ENCODE measurements around the gene RND3.

RND3 gene

DNA sequence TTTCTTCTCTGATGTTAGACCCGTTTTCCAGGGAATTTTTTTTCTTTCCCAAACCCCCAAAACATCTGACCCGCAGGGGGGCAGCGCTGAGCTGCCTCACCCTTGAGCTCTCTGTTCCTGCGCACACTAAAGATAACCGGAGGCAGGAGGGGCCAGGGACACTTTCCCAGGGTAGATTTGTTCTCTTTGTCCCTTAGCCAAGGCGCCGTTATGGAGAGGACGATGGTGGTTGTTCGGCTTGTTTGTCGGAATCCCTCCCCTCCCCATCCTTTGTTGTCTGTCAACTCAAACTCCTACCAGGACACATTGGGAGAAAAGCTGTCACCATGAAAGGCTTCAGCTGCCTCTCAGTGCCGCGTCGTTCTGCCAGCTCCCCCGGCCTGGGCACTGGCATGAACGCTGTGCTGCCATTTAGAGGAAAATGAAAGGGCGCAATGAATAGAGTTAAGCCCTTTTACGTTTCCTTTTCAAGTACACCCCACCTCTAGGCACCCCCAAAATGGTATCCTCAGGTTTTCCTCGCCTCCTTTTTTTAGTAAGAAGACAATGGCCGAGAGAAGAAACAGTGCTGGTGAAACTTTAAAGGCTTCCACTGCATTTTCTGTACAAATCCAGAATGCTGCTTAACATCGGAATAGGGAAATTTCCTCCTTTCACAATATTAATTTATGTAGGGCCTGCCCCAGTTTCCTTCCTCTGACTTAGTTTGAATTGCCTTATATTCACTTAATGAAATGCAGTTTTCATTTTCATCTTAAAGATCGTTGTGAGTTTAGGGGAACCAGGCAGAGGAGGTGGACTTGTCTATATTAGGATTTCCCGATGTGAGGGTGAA, 62.1 kb downstream of the RND3 start:
- WGBS, 2 experiments (ENCODE audit: insufficient coverage in 2 of 2) = 81 to 82% methylated on average over 18 to 21 of the region's 22 CpGs
- Histone ChIP-seq H3K4me1 (ENCODE audit: control insufficient read depth, insufficient read depth, low read length, poor library complexity, severe bottlenecking) (no peaks in the 10 kb centered on the region), H3K36me3 (ENCODE audit: control insufficient read depth, insufficient read depth, low read length) (no peaks in the 10 kb centered on the region), H3K9me3 (ENCODE audit: control insufficient read depth, low read length) (no peaks in the 10 kb centered on the region), H3K4me3 (ENCODE audit: extremely low read depth, insufficient read depth, low read length, poor library complexity, severe bottlenecking) (no peak overlapping the region), H3K27ac (ENCODE audit: low read depth, low read length, severe bottlenecking) (no peak overlapping the region)

DNA sequence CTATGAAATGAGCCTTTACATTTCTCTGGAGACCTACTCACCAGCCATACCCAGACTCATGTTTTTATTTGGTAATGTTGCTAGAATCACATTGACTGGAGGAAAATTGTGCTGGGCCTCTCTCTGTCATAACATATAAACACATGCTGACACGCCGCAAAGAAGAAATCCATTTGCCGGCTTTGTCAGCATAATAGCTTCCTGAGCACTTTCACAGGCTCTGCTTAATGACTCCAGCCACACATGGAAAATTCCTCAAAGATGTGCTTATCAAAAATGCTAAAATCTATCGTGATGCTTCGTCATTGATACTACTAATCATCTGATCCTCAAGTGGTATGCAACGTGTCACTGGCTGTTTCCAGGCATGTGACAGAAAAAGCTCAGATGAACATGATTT, 63.1 kb downstream of the RND3 start:
- Histone ChIP-seq H3K4me1 (ENCODE audit: control insufficient read depth, insufficient read depth, low read length, poor library complexity, severe bottlenecking) (no peaks in the 10 kb centered on the region), H3K4me3 (ENCODE audit: extremely low read depth, insufficient read depth, low read length, poor library complexity, severe bottlenecking) (no peak overlapping the region), H3K27ac (ENCODE audit: low read depth, low read length, severe bottlenecking) (no peak overlapping the region), H3K36me3 (ENCODE audit: control insufficient read depth, insufficient read depth, low read length) (no peaks in the 10 kb centered on the region), H3K9me3 (ENCODE audit: control insufficient read depth, low read length) (no peaks in the 10 kb centered on the region)
- 89 to 92% methylated on average over 6 of the region's 6 CpGs for WGBS, 2 experiments (ENCODE audit: insufficient coverage in 2 of 2)

DNA sequence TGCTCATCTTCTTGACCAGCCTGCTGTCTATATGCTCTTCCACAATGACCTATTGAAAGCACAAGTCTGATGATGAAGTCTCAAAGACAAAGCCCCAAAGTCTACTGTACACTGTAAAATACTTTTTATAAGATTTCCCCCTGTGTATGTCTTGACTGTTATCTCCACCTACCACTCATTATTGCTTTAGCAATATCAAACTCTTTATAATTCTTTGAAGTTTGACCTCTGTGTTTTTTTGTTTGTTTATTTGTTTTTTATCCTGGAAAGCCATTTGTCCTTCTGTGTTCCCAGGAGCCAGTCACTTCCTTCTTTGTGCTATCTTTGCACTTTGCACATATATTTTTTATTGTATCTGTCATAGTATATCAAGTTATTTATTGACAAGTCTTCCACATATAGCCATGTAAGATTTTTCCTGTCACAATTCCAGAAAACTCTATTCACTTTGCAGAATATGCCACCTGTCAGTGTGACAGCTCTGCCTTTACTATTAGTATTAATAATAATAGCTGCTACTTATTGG, 66.3 kb downstream of the RND3 start:
- Histone ChIP-seq H3K9me3 (ENCODE audit: control insufficient read depth, low read length) (no peaks in the 10 kb centered on the region), H3K4me3 (ENCODE audit: extremely low read depth, insufficient read depth, low read length, poor library complexity, severe bottlenecking) (no peak overlapping the region), H3K4me1 (ENCODE audit: control insufficient read depth, insufficient read depth, low read length, poor library complexity, severe bottlenecking) (no peaks in the 10 kb centered on the region), H3K27ac (ENCODE audit: low read depth, low read length, severe bottlenecking) (no peak overlapping the region), H3K36me3 (ENCODE audit: control insufficient read depth, insufficient read depth, low read length) (no peaks in the 10 kb centered on the region)

DNA sequence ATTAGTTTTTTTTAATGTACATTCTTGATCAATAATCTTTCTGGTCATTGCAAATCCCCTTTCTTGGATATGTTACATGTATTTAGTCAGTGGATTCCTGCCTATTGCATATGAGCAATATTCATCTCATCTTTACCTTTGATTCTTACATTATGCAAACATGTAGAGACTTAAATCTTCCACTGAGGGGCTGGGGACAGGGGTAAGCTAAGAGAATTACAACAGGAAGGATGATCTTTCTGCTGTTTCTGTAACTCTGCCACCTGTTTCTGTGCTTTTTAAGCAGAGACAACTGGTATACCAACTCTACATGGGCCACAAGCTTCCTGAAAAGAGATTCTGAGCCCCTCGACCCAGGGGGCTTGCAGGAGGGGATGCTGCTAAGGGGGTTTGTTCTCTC, 68.6 kb downstream of the RND3 start:
- no peaks in the 10 kb centered on the region for H3K36me3 ChIP-seq (ENCODE audit: control insufficient read depth, insufficient read depth, low read length)
- no peaks in the 10 kb centered on the region for H3K9me3 ChIP-seq (ENCODE audit: control insufficient read depth, low read length)
- H3K4me1 ChIP-seq (ENCODE audit: control insufficient read depth, insufficient read depth, low read length, poor library complexity, severe bottlenecking) = no peaks in the 10 kb centered on the region
- no peak overlapping the region for H3K27ac ChIP-seq (ENCODE audit: low read depth, low read length, severe bottlenecking)
- WGBS, 2 experiments (ENCODE audit: insufficient coverage in 2 of 2) = no CpG with 5 or more reads among the region's 1 CpG
- no peak overlapping the region for H3K4me3 ChIP-seq (ENCODE audit: extremely low read depth, insufficient read depth, low read length, poor library complexity, severe bottlenecking)
